ENCODE measurements around the gene LUZP4. TPM values are rescaled to one million over a fixed set of nuclear protein-coding genes. Genes with fewer than 3 reads are reported as not detected.
"Not testable (repeated sequence)": the region's sequence is repeated elsewhere in the genome, so short reads cannot be mapped to it uniquely, and the experiment has no call there.

The LUZP4 gene, protein sequence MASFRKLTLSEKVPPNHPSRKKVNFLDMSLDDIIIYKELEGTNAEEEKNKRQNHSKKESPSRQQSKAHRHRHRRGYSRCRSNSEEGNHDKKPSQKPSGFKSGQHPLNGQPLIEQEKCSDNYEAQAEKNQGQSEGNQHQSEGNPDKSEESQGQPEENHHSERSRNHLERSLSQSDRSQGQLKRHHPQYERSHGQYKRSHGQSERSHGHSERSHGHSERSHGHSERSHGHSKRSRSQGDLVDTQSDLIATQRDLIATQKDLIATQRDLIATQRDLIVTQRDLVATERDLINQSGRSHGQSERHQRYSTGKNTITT
- total RNA-seq = not detected
- long read RNA-seq = 0 reads

GRCh38 chrX:115289465-115289864 lies at the start of gene LUZP4:
Gene LUZP4 (plus strand): TSS chrX:115289715. CDS start chrX:115289760, 45 bp downstream.
- no peak for DNase-seq (ENCODE audit: missing footprints)
- no peak for ATAC-seq
- intact Hi-C loops (cut with DNase I) = no loop called here

DNA sequence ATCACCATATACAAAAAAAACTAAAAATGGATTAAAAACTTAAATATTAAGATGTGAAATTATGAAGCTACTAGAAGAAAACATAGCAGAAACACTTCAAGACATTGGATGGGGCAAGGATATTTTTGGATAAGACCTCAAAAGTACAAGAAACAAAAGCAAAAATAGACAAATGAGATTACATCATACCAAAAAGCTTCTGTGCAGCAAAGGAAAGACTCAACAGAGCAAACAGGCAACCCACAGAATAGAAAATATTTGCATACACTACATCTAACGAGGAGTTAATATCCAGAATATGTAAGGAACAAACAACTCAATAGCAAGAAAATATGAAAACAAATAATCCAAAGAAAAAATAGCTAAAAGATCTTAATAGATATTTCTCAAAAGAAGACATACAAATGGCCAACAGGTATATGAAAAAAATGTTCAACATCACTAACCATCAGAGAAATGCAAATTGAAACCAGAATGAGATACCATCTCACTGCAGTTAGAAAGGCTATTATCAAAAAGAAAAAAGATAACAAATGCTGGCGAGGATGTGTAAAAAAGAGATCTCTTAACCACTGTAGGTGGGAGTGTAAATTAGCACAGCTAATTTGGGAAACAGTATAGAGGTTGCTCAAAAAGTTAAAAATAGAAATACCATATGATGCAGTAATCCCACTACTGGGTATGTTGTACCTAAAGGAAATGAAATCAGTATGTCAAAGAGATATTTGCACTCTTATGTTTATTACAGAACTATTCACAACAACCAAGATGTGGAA lies 37.9 kb upstream of the LUZP4 start:
- ATAC-seq (no peak), DNase-seq (ENCODE audit: missing footprints) (no peak)
- intact Hi-C loops (cut with DNase I) = no loop called here

DNA sequence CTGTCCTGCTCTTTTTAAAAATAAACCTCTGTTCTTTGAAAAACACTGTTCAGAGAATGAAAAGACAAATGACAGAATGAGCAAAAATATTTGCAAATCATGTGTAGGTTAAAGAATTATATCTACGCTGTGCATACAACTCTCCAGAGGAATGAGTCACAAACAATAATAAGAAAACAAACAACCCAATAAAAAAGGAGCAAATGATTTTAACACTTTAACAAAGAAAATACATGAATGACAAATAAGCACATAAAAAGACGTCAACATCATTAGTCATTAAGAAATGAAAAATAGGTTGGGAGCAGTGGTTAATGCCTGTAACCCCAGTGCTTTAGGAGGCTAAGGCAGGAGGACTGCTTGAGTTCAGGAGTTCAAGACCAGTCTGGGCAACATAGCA lies 34.5 kb upstream of the LUZP4 start:
- DNase-seq (ENCODE audit: missing footprints) = no peak
- ATAC-seq = no peak
- intact Hi-C loops (cut with DNase I) = no loop called here

- DNase-seq (ENCODE audit: missing footprints) = no peak
- intact Hi-C loops (cut with DNase I) = no loop called here
- no peak for ATAC-seq
Observed at GRCh38 chrX:115257711-115258110, 31.8 kb upstream of the LUZP4 start.

DNA sequence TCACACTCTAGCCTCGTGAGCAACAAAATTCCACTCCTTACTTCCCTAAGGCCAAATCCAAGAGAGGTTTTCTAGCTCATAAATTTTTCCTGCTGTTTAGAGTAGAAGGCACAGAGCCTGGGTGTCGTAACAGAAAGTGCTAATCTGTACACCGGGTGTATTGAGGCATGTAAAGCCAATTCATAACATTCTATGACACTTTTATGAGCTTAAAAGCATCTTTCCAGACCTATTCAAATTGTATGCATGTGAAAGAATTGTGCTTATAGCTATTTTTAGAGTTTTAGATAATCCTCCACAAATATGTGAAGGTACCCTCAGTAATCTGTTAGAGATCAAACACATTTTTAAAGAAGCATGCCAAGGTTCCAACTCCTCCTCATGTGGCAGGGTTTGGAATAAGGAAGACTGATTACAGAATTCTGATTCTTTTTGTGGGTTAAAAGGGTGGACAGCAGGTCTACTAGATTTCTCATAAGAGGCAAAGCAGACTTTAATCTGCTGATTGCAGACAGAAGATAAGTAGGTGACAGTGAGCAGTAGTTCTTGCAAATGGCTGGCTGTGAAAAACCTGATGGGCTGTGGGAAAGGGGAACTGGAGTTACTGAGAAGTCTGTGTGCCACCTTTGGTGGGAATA lies 30.2 kb upstream of the LUZP4 start:
- ATAC-seq (no peak), DNase-seq (ENCODE audit: missing footprints) (no peak)
- intact Hi-C loops (cut with DNase I) = no loop called here

DNA sequence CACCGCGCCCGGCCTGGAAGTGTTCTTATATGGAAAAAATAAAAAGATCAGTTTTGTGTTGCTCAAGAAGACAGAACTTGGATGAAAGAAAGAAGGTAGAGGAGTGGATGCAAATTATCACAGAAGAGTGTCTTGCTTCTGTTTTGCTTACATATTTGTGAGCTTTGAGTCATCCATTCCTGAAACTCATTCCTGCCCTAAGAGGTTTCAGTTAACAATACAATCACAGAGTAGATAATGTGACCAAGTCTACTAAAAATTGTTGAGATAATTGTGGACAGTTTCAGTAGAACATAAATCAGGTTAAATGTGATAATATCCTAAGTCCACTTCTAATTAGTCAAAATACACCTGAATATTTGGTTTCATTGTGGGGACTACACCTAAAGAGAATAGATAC lies 29.2 kb upstream of the LUZP4 start:
- intact Hi-C loops (cut with DNase I) = no loop called here
- no peak for ATAC-seq

GRCh38 chrX:115261148-115261547 lies 28.4 kb upstream of the LUZP4 start:
- ATAC-seq (no peak), DNase-seq (ENCODE audit: missing footprints) (no peak)
- intact Hi-C loops (cut with DNase I) = no loop called here

More for the DNA sequence above, 29.2 kb upstream of the LUZP4 start:
- no peak for DNase-seq (ENCODE audit: missing footprints)

GRCh38 chrX:115264009-115264408 lies 25.5 kb upstream of the LUZP4 start:
- no peak for DNase-seq (ENCODE audit: missing footprints)
- intact Hi-C loops (cut with DNase I) = no loop called here
- no peak for ATAC-seq

GRCh38 chrX:115266300-115266699 lies 23.2 kb upstream of the LUZP4 start:
- no peak for DNase-seq (ENCODE audit: missing footprints)
- intact Hi-C loops (cut with DNase I) = no loop called here
- ATAC-seq = no peak

GRCh38 chrX:115268421-115268820 lies 21.1 kb upstream of the LUZP4 start:
- no peak for ATAC-seq
- intact Hi-C loops (cut with DNase I) = no loop called here

DNA sequence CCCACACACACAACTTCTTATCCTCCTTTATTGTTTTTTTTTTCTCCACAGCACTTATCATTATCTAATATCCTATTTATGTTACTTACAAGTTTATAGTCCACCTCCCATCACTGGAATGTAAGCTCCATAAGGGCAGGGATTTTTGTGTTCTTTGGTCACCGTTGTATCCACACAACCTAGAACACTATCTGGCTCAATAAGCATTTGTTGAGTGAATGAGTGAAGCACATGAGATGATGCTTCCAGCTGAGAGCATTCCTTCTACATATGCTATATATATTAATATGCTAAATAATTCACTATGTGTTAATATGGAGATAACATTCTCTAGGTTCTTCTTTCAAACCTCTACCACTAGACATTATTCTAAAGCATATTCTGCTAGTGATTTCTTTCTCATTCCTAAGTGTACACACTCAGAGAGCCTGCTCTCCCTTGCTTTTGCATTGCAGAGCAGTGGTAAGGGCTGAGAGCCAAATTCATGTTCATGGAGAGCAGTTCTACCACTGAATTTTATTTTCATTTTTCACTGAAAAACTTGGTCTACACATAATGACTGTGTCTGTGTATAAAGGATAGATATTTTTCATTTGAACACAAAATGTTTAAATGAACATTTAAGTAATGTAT lies 20.3 kb upstream of the LUZP4 start:
- no peak for ATAC-seq
- intact Hi-C loops (cut with DNase I) = no loop called here
- no peak for DNase-seq (ENCODE audit: missing footprints)

More at GRCh38 chrX:115268421-115268820, 21.1 kb upstream of the LUZP4 start:
- DNase-seq (ENCODE audit: missing footprints) = no peak

GRCh38 chrX:115284877-115285276 lies 4.6 kb upstream of the LUZP4 start:
- no peak for DNase-seq (ENCODE audit: missing footprints)
- intact Hi-C loops (cut with DNase I) = no loop called here
- ATAC-seq = no peak

- DNase-seq (ENCODE audit: missing footprints) = no peak
- intact Hi-C loops (cut with DNase I) = no loop called here
Observed at GRCh38 chrX:115297189-115297588, 7.7 kb downstream of the LUZP4 start.

GRCh38 chrX:115311139-115311538 lies 21.6 kb downstream of the LUZP4 start:
- intact Hi-C loops (cut with DNase I) = no loop called here
- ATAC-seq (no peak), DNase-seq (ENCODE audit: missing footprints) (no peak)

More at GRCh38 chrX:115297189-115297588, 7.7 kb downstream of the LUZP4 start:
- no peak for ATAC-seq

DNA sequence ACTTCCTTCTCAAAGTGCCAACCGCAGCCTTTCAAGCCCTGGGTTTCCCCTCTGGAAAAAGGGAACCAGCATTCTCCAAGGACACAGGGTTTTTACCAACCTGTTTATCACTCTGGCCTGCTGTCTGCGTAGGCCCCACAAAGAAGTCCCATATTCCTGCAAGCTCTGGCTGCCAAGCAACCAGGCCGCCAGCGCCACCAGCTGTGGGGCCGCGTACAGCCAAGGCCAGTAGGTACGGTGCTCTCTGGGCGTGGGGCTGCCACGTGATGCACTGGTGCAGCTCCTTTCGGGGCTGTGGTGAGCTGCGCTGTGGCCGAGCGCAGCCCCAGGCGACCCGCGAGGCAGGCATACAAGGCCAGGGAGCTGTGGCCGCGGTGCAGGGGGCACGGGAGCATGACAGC lies 22.1 kb downstream of the LUZP4 start:
- no peak for ATAC-seq
- intact Hi-C loops (cut with DNase I) = no loop called here
- DNase-seq (ENCODE audit: missing footprints) = no peak

- ATAC-seq = no peak
- DNase-seq (ENCODE audit: missing footprints) = no peak
- intact Hi-C loops (cut with DNase I) = no loop called here
Observed at GRCh38 chrX:115318139-115318538, 28.6 kb downstream of the LUZP4 start.

GRCh38 chrX:115322375-115322774 lies 32.9 kb downstream of the LUZP4 start:
- ATAC-seq = no peak
- no peak for DNase-seq (ENCODE audit: missing footprints)
- intact Hi-C loops (cut with DNase I) = no loop called here

DNA sequence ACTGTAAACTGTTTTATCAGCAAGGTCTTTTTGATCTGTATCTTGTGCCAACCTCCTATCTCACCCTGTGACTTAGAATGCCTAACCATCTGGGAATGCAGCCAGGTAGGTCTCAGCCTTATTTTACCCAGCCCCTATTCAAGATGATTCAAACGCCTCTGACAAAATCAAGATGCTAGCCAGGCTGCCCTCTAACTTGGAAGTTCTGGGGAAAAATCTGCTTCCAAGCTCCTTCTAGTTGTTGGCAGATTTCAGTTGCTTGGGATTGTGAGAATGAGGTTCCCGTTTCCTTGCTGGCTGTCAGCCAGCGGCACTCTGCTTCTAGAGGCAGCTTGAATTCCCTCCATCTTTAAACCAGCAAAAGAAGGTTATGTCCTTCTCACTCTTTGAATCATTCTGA lies 34.7 kb downstream of the LUZP4 start:
- DNase-seq (ENCODE audit: missing footprints) (peak; percentile 66), ATAC-seq (no peak)
- intact Hi-C loops (cut with DNase I) = no loop called here

GRCh38 chrX:115329282-115329681 lies 39.8 kb downstream of the LUZP4 start:
- DNase-seq (ENCODE audit: missing footprints); intact Hi-C loops (cut with DNase I); ATAC-seq: not testable (repeated sequence)
